HG03571 (cell line): Measurements from ENCODE around the gene PRR12.
"Not testable (repeated sequence)": the region's sequence is repeated elsewhere in the genome, so short reads cannot be mapped to it uniquely, and the experiment has no call there.

Experiments used
- ATAC-seq: cut with Tn5 transposase; IDR thresholded peaks from one replicate; pipeline ENCODE4 v1.9.1; 2021; ENCODE audit not compliant: unreplicated experiment

PRR12 gene

GRCh38 chr19:49616532-49616931 is 25.6 kb downstream of the PRR12 start:
- ATAC-seq = no peak

- no peak for ATAC-seq
These were observed 26.0 kb downstream of the PRR12 start for GRCh38 chr19:49616945-49617344.

- ATAC-seq = not testable (repeated sequence)
These were observed 26.9 kb downstream of the PRR12 start for GRCh38 chr19:49617860-49618259.

GRCh38 chr19:49624967-49625910 is 34.3 kb downstream of the PRR12 start:
- ATAC-seq = no peak

GRCh38 chr19:49626226-49626625 is 35.2 kb downstream of the PRR12 start:
- no peak for ATAC-seq

GRCh38 chr19:49629659-49630058 is 38.7 kb downstream of the PRR12 start:
- no peak for ATAC-seq

GRCh38 chr19:49631014-49631588 is 40.1 kb downstream of the PRR12 start:
- no peak for ATAC-seq

GRCh38 chr19:49631610-49632192 is 40.7 kb downstream of the PRR12 start:
- no peak for ATAC-seq

- ATAC-seq = no peak
These were observed 41.6 kb downstream of the PRR12 start for GRCh38 chr19:49632576-49632975.

GRCh38 chr19:49633273-49633672 is 42.3 kb downstream of the PRR12 start:
- ATAC-seq = not testable (repeated sequence)

DNA sequence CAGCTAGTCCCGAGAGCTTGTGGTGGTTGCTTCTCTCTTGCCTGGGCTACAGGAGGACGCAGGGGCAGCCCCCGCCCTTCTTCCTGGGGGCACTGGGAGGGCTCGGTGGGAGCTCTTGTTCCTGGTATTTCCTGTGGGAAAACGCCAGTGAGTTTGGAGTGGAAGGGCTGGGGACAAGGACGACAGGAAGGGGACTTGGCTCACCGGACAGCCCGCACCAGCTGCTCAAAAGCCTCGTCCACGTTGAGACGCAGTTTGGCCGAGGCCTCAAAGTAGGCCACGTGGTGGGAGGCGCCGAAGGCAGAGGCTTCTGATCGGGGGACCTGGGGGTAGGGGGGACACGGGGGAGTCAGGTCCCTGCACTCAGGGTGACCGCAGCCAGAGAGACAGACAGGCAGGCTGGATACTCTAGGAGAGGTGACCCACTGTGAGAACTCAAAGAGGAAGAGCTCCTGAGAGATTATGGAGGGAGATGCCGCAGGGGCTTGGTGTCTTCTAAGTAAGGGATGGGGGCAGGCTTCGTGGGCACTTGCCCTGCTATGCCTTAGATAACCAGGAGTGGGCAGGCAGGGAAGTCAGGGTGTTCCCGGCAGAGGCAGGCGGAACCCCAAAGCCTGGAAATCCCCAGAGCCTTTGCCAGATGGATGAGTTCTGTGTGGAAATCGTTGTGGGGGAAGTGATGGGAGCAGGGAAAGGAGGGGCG is 44.7 kb downstream of the PRR12 start:
- no peak for ATAC-seq

DNA sequence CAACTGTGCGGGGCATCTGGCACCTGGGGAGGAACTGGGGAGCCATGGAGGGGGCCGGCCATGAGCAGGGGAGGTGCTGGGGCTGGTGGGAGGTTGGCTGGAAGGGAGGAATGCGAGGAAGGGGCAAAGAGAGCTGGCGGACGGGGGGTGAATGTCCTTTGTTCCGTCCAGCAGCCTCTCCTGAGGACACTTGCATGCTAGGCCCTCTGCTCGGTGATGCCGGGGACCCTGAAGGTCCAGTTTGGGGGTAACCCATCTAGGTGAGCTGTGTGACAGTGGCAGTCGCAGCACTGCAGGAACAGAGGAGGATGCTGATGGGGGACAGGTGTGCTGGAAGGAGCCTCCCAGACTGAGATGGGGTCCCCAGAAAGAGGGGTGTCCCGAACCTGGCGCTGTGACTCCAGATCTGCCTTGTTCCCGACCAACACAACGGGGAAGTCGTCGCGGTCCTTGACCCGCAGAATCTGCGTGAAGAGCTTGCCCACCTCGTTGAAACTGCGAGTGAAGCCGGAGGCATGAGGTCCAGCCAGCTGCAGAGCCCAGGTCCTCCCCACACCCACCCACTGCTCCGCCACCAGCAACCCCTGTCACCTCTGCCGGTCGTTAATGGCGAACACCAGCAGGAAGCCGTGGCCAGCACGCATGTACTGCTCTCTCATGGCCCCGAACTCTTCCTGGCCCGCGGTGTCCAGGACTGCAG is 45.4 kb downstream of the PRR12 start:
- ATAC-seq = no peak

GRCh38 chr19:49637821-49638738 is 47.1 kb downstream of the PRR12 start:
- ATAC-seq = no peak

- ATAC-seq = no peak
These were observed 48.6 kb downstream of the PRR12 start for GRCh38 chr19:49639401-49640112.

DNA sequence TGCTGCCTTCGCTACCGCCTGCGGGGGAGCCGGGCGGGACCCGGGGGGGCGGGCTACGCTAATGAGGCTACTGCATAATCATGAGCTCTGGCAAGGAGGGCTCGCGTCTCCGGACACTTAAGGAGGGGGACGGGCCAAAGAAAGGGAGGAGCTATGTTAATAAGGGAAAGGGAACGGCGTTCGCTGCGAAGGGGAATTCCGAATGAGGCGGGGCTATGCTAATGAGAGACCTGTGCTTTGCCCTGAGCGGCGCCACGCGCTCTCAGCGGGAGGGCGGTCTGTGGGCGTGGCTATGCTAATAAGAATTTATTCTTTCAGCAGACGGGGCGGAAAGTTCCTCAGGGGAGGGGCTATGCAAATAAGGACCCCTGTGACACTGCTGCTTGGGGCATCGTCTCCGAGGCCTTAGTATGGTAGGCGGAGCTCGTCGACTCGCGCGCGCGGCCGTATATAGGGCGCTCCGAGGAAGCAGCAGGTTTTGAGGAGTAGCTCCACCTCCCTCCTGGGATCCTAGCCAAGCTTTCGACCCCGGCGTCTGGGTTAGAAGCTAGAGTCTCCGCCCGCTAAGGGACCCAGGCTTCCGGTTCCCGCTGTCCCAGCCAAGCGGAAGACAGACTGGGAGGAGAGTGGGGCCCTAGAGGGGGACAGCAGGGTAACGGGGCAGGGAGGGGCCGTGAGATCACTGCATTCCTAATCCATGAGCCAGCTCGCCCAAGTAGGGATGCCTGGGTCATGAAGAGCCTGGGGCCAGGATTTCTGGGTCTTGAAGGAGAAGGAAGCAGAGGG is 49.3 kb downstream of the PRR12 start, which contains the start of gene RRAS:
TSS of gene RRAS (minus strand) at position 31 of the 786 bp plus-strand sequence. CDS start 45 bp downstream, outside the sequence.
- ATAC-seq = peak; percentile 60

DNA sequence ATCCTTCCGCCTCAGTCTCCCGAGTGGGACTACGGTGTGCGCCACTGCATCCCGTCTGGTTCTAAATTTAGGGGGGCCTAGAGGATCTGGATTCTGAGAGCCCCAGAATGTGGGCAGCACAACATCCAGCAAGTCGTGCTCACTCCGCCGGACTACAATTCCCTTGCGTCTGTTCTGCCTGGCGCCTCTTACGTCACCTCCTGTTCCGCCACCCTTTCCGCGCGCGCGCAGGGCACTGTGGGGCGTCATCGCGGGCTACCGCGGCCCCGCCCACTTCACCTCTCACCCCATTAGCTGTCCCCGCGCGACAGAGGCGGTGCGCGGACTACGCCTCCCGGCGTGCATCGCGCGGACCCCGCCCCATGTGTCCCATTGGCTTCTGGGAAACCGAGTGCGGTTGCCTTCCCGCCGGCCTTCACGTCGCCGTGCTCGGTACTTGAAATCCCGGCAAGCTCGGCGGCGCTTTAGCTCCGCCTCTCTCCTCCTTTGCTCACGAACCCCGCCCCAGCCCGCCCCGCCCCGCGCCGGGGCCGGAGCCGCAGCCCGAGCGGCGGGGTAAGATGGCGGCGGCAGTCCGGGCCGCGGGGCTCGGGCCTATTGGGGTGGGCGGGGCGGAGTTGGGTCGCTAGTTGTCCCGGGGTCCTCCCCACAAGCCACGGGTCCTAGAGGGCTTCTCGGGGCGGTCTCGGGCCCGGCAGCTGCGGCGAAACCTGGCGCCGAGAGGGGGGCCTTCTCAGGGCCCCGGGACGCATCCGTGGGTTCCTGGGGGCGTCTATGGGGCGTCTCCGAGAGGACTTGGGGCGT is 50.9 kb downstream of the PRR12 start, which contains the start of gene SCAF1:
TSS of gene SCAF1 (plus strand) at position 522 of the 804 bp plus-strand sequence. CDS start 2,818 bp downstream, outside the sequence.
- peak; percentile 50 for ATAC-seq

- no peak for ATAC-seq
These were observed 51.6 kb downstream of the PRR12 start for GRCh38 chr19:49642492-49643035.
